Immature natural killer cell (primary cell): ENCODE measurements around the gene TNS2. TPM values are rescaled to one million over a fixed set of nuclear protein-coding genes. Genes with fewer than 3 reads are reported as not detected.

Experiments
- DNase-seq, 3 donors: peaks; one replicate each; pipeline ENCODE4 v3.0.0; 2022; ENCODE audit warnings: mixed read lengths in 1 of 3
- H3K27ac Mint-ChIP-seq, 6 donors: one replicate each; pipeline ENCODE4 v1.8.0; 2020; ENCODE audit warnings: mixed read lengths in 6 of 6, mild to moderate bottlenecking in 5 of 6, inconsistent platforms in 4 of 6, moderate library complexity in 3 of 6
- H3K27me3 Mint-ChIP-seq, 3 donors: one replicate each; pipeline ENCODE4 v1.8.0; 2020 to 2021; ENCODE audit warnings: low read depth in 3 of 3, mild to moderate bottlenecking in 3 of 3, mixed read lengths in 3 of 3, moderate library complexity in 3 of 3, inconsistent platforms in 1 of 3
- H3K36me3 Mint-ChIP-seq, 3 donors: one replicate each; pipeline ENCODE4 v1.8.0; 2020; ENCODE audit warnings: mixed read lengths in 3 of 3, inconsistent platforms in 2 of 3, mild to moderate bottlenecking in 2 of 3
- H3K4me1 Mint-ChIP-seq, 2 donors: one replicate each; pipeline ENCODE4 v1.8.0; 2020; ENCODE audit warnings: inconsistent platforms in 2 of 2, mild to moderate bottlenecking in 2 of 2, mixed read lengths in 2 of 2, moderate library complexity in 1 of 2
- H3K4me3 Mint-ChIP-seq, 5 donors: one replicate each; pipeline ENCODE4 v1.8.0; 2020; ENCODE audit warnings: mild to moderate bottlenecking in 5 of 5, mixed read lengths in 5 of 5, inconsistent platforms in 3 of 5, moderate library complexity in 3 of 5
- H3K9me3 Mint-ChIP-seq, 6 donors: one replicate each; pipeline ENCODE4 v1.8.0; 2020; ENCODE audit warnings: mild to moderate bottlenecking in 6 of 6, mixed read lengths in 6 of 6, inconsistent platforms in 4 of 6, moderate library complexity in 3 of 6
- polyA plus RNA-seq, 3 donors: library from polyadenylated mRNA; unstranded; fragments of 300-500 nt; fragmentation: Illumina TruSeq; gene quantifications; one replicate each; pipeline ENCODE4 v1.2.3, GENCODE V29; 2021

TNS2 gene
- polyA plus RNA-seq, 3 donors from 2014 or later = not detected

- H3K4me1 Mint-ChIP-seq = peaks cover 27 to 28% of the 10 kb centered on the region in 2 donors
- no peak for DNase-seq
- peak overlapping the region in 4 of 5 donors; percentile 2 to 49 (median 28) for H3K4me3 Mint-ChIP-seq
- H3K36me3 Mint-ChIP-seq = no peaks in the 10 kb centered on the region
- peaks cover 0 to 4% (median 0%) of the 10 kb centered on the region in 3 donors for H3K27me3 Mint-ChIP-seq
- H3K27ac Mint-ChIP-seq = peak overlapping the region in 2 of 6 donors; percentile 62 to 72
- H3K9me3 Mint-ChIP-seq = no peaks in the 10 kb centered on the region
These were observed 6.4 kb downstream of the TNS2 start for GRCh38 chr12:53056296-53056695.

- H3K27ac Mint-ChIP-seq = peak overlapping the region in 2 of 6 donors; percentile 25 to 36
- no peaks in the 10 kb centered on the region for H3K36me3 Mint-ChIP-seq
- DNase-seq = no peak
- H3K9me3 Mint-ChIP-seq = no peaks in the 10 kb centered on the region
- peaks cover 27 to 28% of the 10 kb centered on the region in 2 donors for H3K4me1 Mint-ChIP-seq
- H3K27me3 Mint-ChIP-seq = peaks cover 0 to 4% (median 0%) of the 10 kb centered on the region in 3 donors
- no peak overlapping the region for H3K4me3 Mint-ChIP-seq
These were observed 7.0 kb downstream of the TNS2 start for GRCh38 chr12:53056901-53057300.

DNA sequence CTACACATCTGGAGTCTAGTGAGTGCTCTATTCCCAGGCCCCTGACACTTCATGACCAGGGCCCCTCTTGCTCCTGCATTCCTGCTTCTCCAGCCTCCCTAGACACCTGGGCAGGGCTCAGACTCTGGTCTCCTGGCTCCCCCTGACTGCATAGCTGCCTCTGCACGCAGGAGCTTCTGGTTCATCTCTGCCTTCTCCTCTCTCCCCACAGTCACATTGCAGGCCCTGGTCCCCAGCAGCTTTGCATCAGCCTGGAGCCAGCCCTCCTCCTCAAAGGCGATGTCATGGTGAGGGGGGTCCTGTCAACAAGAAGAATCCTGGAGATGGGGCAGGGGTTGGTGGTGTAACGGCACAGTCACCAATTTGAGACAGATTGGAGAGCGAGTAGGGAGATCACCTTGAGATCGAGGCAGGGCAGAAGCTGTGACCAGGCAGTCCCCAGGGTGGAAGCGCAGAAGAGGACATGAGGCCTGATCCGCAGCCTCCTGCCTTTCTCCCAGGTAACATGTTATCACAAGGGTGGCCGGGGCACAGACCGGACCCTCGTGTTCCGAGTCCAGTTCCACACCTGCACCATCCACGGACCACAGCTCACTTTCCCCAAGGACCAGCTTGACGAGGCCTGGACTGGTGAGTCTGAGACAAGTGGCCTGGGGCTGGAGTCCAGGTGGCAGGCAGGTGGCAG, 8.1 kb downstream of the TNS2 start:
- Mint-ChIP-seq H3K9me3 (no peaks in the 10 kb centered on the region), H3K4me3 (peak overlapping the region in 1 of 5 donors; percentile 35), H3K27ac (peak overlapping the region in 2 of 6 donors; percentile 9 to 19), H3K27me3 (peaks cover 0 to 4% (median 2%) of the 10 kb centered on the region in 3 donors), H3K4me1 (peaks cover 27 to 28% of the 10 kb centered on the region in 2 donors), H3K36me3 (no peaks in the 10 kb centered on the region)
- no peak for DNase-seq

DNA sequence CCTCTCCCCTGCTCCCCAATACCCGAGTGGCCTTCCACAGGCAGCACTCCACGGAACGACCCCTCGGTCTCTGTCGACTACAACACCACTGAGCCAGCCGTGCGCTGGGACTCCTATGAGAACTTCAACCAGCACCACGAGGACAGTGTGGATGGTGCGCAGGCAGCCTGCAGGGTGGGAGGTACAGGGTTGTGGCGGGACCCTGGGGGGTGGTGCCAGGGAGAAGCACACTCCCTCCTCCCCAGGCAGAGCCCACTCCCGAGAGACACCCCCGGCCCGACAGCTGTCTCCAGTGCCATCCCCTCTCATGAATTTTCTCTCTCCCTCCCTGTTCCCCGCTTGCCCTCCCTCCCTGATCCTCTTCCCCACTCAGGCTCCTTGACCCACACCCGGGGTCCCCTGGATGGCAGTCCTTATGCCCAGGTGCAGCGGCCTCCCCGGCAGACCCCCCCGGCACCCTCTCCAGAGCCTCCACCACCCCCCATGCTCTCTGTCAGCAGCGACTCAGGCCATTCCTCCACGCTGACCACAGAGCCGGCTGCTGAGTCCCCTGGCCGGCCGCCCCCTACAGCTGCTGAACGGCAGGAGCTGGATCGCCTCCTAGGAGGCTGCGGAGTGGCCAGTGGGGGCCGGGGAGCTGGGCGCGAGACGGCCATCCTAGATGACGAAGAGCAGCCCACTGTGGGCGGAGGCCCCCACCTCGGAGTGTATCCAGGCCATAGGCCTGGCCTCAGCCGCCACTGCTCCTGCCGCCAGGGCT, 9.0 kb downstream of the TNS2 start:
- no peak overlapping the region for H3K4me3 Mint-ChIP-seq
- DNase-seq = no peak
- H3K36me3 Mint-ChIP-seq = no peaks in the 10 kb centered on the region
- no peak overlapping the region for H3K27ac Mint-ChIP-seq
- H3K4me1 Mint-ChIP-seq = peaks cover 22 to 25% of the 10 kb centered on the region in 2 donors
- no peaks in the 10 kb centered on the region for H3K9me3 Mint-ChIP-seq
- H3K27me3 Mint-ChIP-seq = peaks cover 0 to 3% (median 2%) of the 10 kb centered on the region in 3 donors

- H3K4me1 Mint-ChIP-seq = peaks cover 17 to 19% of the 10 kb centered on the region in 2 donors
- H3K9me3 Mint-ChIP-seq = no peaks in the 10 kb centered on the region
- peaks cover 0 to 2% (median 0%) of the 10 kb centered on the region in 3 donors for H3K27me3 Mint-ChIP-seq
- H3K4me3 Mint-ChIP-seq = no peak overlapping the region
- no peak overlapping the region for H3K27ac Mint-ChIP-seq
- DNase-seq = no peak
- H3K36me3 Mint-ChIP-seq = peaks cover 0 to 2% (median 0%) of the 10 kb centered on the region in 3 donors
These were observed 9.7 kb downstream of the TNS2 start for GRCh38 chr12:53059434-53060063.

DNA sequence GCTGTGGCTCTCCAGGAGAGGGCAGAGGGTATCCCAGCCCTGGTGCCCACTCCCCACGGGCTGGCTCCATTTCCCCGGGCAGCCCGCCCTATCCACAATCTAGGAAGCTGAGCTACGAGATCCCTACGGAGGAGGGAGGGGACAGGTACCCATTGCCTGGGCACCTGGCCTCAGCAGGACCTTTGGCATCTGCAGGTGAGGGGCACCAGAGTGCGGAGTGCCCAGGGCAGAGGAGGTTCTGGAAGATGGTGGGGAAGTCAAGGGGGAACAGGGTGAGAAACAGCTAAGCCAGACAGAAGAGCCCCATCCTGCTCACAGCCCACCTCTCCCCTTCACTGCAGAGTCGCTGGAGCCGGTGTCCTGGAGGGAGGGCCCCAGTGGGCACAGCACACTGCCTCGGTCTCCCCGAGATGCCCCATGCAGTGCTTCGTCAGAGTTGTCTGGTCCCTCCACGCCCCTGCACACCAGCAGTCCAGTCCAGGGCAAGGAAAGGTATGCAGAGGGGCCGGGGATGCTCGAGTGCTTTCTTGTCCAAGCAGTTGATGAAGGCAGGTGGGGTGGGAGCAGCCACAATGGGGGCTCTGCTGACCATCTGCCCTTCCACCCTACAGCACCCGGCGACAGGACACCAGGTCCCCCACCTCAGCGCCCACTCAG, 10.3 kb downstream of the TNS2 start:
- Mint-ChIP-seq H3K4me3 (no peak overlapping the region), H3K9me3 (no peaks in the 10 kb centered on the region), H3K36me3 (peaks cover 0 to 9% (median 4%) of the 10 kb centered on the region in 3 donors), H3K4me1 (peaks cover 15 to 16% of the 10 kb centered on the region in 2 donors), H3K27ac (no peak overlapping the region), H3K27me3 (peaks cover 0 to 2% (median 0%) of the 10 kb centered on the region in 3 donors)
- no peak for DNase-seq

- Mint-ChIP-seq H3K36me3 (peaks cover under 1 to 14% (median 4%) of the 10 kb centered on the region in 3 donors), H3K4me1 (peaks cover 9 to 10% of the 10 kb centered on the region in 2 donors), H3K27ac (no peak overlapping the region), H3K4me3 (no peak overlapping the region), H3K9me3 (no peaks in the 10 kb centered on the region), H3K27me3 (peaks cover 0 to 2% (median 0%) of the 10 kb centered on the region in 3 donors)
- DNase-seq = no peak
These were observed 10.9 kb downstream of the TNS2 start for GRCh38 chr12:53060721-53061276.

- Mint-ChIP-seq H3K9me3 (no peaks in the 10 kb centered on the region), H3K4me1 (peaks cover 2 to 6% of the 10 kb centered on the region in 2 donors), H3K27ac (peak overlapping the region in 1 of 6 donors; percentile 22), H3K36me3 (peaks cover 4 to 20% (median 4%) of the 10 kb centered on the region in 3 donors), H3K27me3 (peaks cover 0 to 2% (median 0%) of the 10 kb centered on the region in 3 donors), H3K4me3 (no peak overlapping the region)
- no peak for DNase-seq
These were observed 11.6 kb downstream of the TNS2 start for GRCh38 chr12:53061404-53062010.

- Mint-ChIP-seq H3K4me1 (peaks cover 0 to 6% of the 10 kb centered on the region in 2 donors), H3K36me3 (peaks cover 4 to 25% (median 4%) of the 10 kb centered on the region in 3 donors), H3K27ac (peak overlapping the region in 1 of 6 donors; percentile 22), H3K4me3 (no peak overlapping the region), H3K27me3 (peaks cover 0 to 2% (median 0%) of the 10 kb centered on the region in 3 donors), H3K9me3 (no peaks in the 10 kb centered on the region)
- DNase-seq = no peak
These were observed 12.4 kb downstream of the TNS2 start for GRCh38 chr12:53062011-53062961.

GRCh38 chr12:53062977-53063707, 13.3 kb downstream of the TNS2 start:
- H3K9me3 Mint-ChIP-seq = no peaks in the 10 kb centered on the region
- H3K4me3 Mint-ChIP-seq = no peak overlapping the region
- DNase-seq = no peak
- peaks cover 0 to 2% (median 0%) of the 10 kb centered on the region in 3 donors for H3K27me3 Mint-ChIP-seq
- peaks cover 0 to 4% of the 10 kb centered on the region in 2 donors for H3K4me1 Mint-ChIP-seq
- peak overlapping the region in 1 of 6 donors; percentile 58 for H3K27ac Mint-ChIP-seq
- H3K36me3 Mint-ChIP-seq = peaks cover 4 to 25% (median 4%) of the 10 kb centered on the region in 3 donors

GRCh38 chr12:53063708-53064612, 14.1 kb downstream of the TNS2 start:
- peaks cover 4 to 25% (median 4%) of the 10 kb centered on the region in 3 donors for H3K36me3 Mint-ChIP-seq
- no peak overlapping the region for H3K4me3 Mint-ChIP-seq
- H3K4me1 Mint-ChIP-seq = peaks cover 0 to 4% of the 10 kb centered on the region in 2 donors
- H3K9me3 Mint-ChIP-seq = no peaks in the 10 kb centered on the region
- peaks cover 0 to 2% (median 0%) of the 10 kb centered on the region in 3 donors for H3K27me3 Mint-ChIP-seq
- DNase-seq = no peak
- H3K27ac Mint-ChIP-seq = peak overlapping the region in 1 of 6 donors; percentile 40
